GM19467 (cell line): ENCODE data around the gene ACOX3.

ENCODE experiments used
- ATAC-seq: cut with Tn5 transposase; IDR thresholded peaks from one replicate; pipeline ENCODE4 v1.9.1; 2021; ENCODE audit warnings: mild to moderate bottlenecking, moderate library complexity; ENCODE audit not compliant: unreplicated experiment

ACOX3 gene

GRCh38 chr4:8377103-8378075 is 63.1 kb downstream of the ACOX3 start:
- no peak for ATAC-seq

- no peak for ATAC-seq
Observed at GRCh38 chr4:8376361-8377102, 64.0 kb downstream of the ACOX3 start.

DNA sequence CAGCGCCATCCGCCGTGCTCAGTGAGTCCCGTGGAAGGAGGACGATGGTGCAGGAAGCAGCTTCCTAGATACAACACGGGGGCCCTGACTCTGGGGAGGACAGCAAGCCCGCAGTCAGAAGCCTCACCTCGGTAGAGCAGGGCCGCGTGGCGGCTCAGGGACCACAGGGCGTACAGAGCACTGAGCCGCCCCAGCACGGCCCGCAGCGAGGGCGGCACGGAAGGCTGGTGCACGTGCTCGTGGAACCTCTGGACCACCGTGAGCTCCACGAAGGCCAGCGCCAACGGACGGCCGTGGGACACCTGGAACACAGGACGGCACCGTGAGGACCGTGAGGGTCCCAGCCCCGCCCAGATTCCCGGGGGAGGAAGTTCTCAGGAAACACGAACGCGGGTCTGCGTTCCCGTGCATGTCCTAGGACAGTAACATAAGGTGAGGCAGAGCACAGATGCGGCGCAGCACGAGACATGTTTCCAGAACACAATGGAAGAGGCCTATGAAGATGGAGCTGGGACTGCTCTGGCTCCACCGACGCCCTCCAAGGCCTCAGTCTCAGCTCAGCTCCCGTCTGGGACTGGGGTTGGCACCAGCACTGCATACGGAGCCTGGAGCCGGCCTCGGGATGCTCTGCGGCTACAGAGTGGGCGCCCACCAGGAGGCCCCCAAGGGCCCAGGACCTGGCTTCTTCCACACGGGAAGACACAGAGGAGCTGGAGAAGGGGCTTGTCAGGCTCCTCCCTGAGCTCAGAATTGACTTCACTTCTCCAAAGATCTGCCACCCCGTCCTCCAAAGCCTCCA is 65.5 kb downstream of the ACOX3 start:
- no peak for ATAC-seq

DNA sequence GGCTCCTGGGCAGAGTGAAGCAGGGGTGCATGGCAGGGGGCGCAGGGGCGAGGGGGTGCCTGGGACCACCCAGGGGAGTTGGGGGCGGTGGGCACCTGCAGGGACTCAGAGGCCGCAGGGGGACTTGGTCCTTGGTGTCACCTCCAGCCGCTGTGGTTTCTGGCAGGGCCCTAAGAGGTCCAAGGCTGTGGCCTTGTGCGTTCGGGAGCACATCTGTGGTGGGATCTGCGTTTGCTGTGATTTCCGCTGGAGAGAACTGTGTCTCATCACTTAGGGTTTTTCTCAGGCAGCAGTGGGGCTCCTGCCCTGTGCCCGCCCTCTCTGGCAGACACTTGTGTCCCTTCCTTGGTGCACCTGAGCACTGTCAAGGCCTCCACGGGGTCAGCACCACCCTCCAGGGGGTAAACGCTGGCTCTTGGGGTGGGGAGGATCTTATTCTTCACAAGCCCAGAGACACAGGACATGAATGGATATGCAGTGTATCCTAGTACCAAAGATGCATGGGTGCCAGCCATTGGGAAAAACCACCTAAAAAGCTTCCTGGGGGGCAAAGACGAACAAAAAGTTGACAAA is 66.5 kb downstream of the ACOX3 start:
- ATAC-seq = no peak

- ATAC-seq = no peak
Observed at GRCh38 chr4:8373270-8373972, 67.1 kb downstream of the ACOX3 start.

- no peak for ATAC-seq
Observed at GRCh38 chr4:8372506-8372905, 68.0 kb downstream of the ACOX3 start.

DNA sequence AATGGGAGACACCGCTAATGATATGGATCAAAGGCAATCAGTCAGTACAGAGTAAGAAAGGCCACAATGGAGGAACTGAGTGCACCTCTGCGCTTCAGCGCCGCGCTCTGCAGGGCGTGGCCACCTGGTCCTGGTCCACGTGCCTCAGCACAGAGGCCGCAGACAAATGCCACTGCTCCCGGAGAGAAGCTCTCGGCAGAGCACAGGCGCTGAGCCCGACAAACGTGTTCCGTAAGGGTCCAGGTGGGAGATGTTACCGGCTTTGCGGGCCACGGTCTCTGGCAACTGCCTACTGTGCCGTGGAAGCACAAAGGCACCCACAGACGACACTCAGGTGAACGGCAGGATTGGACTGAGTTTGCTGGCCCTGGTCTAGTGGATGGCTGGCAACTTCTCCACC is 68.9 kb downstream of the ACOX3 start:
- no peak for ATAC-seq

DNA sequence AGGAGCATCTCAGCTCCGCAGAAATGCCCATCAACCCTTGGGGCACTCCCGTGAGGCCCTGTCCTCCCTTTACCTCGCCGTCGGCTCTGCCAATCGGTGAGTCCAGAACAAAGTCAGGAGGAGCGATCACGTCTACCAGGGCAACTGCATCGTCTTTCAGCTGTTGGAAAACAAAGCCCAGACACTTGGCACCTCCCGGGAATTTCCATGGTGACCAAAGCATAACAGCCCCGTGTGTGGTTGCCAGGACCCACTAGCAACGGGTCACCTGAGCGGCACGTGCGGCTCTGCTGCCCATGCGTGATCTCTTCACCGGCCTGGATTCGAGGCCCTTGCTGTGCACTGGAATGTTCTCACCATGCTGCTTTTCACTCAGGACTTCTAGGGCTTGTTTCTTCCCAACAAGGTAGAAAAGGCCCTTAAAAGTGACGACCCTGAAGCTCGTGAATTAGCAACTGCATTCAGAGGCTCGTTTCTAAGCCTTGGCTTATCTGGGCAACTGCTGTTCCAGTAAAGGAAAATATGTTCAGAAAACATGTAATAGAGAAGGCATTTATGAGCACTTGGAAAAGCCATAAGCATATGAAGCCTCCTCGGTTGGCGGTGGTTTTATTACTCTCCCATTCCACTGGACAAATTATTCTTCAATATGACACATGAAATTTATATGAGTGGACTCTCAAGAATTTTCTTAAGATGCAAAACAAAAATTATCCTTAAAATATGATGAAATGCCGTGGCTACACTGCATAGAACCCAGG is 69.5 kb downstream of the ACOX3 start:
- no peak for ATAC-seq

DNA sequence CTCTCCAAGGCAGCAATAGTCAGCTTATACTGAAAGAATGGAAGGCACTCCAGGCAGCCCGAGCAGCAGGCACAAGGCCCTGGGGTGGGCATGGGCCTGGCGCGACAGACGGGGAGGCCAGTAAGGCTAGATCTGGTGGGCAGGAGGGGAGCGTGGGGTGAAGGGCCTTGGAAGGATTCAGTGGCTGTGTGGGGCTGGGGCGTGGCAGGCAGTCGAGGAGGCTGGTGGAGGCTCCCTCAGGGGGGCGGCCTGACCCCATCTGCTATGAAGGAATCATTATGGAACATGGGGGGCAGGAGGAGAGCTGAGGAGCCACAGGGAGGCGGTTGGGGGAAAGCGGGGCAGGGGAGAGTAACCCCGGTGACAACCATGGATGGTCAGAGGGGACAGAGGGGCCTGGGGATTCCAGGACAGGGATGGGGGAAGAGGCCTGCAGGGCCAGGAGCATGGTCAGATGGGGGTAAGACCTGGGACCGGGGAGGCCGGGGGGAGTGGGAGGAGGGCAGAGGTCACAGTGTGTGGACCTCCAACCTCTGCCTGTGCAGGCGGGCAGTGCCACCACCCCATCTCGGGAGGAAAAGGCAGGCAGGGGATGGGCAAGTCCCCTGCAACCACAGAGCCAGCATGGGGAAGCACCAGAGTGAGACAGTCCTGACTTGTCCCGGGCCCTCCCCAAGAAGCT is 70.3 kb downstream of the ACOX3 start:
- no peak for ATAC-seq

DNA sequence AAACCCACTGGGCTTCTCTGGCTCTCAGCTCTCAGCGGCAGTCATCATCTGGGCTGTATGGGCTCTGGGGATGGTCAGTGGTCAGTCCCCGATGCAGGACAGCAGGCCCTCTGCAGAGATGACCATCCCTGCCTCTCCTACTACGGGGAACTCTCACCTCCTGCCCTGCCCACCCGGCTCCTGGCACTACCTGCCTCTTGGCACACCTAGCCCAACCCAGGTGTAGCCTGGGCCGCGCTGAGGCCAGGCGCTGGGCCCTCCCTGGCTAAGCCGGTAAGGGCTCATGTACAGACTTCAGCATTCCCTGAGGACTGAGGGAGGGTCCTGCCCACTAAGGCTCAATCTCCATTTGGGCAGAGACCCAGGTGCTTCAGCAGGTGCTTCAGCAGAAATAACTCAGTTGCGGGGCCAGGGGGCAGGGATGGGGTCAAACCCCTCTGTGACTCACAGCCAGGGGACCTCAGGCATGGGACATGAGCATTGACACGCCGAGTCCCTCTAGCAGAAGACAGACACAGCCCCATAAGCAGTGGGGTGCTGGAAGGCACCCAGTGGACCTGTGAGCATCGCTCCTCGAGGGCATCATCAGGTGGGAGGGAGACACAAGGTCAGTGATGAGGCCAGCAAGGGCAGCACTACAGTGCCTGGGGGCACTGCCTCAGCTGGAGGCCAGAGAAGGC is 71.0 kb downstream of the ACOX3 start:
- ATAC-seq = no peak

GRCh38 chr4:8368998-8369397 is 71.5 kb downstream of the ACOX3 start:
- no peak for ATAC-seq

GRCh38 chr4:8368061-8368481 is 72.5 kb downstream of the ACOX3 start:
- no peak for ATAC-seq

- ATAC-seq = no peak
Observed at GRCh38 chr4:8366601-8367000, 73.9 kb downstream of the ACOX3 start.

DNA sequence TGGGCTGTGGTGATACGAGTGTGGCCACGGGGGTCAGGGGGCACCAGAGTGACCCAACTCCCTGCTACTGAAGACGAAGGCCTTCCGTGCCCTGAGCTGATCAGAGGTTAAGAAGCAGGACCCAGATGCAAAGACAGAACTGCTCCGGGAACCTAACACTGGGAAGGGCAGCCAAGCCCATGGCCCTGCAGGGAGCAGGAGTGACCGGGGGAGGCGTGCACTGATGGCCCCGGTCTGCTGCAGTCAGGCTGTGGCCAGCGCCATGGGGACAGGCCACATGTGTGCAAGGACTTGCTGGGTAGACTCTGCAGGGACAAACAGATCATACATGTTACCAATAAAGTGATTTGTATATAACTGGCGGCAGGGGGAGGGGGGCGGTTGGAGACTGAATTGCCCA is 74.6 kb downstream of the ACOX3 start:
- ATAC-seq = no peak

DNA sequence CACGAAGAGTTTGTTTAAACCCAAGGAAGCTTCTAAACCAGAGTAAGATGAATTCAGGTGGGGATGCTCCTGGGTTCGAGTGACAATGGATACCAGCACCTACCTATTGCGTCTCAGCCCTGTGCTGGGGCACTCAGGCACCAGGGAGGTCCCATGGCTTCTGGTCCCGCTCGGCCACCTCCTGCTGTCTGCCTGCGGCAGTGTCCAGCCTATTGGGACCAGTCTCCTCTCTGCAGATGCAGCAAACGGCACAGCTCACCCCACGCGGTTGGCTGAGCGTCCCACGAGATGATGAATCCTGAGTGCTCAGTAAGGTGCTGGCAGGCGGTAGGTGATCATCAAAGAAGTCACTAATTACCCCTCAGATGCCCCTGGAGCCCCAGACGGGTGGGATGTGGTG is 75.2 kb downstream of the ACOX3 start:
- no peak for ATAC-seq

- no peak for ATAC-seq
Observed at GRCh38 chr4:8364848-8365350, 75.6 kb downstream of the ACOX3 start.

DNA sequence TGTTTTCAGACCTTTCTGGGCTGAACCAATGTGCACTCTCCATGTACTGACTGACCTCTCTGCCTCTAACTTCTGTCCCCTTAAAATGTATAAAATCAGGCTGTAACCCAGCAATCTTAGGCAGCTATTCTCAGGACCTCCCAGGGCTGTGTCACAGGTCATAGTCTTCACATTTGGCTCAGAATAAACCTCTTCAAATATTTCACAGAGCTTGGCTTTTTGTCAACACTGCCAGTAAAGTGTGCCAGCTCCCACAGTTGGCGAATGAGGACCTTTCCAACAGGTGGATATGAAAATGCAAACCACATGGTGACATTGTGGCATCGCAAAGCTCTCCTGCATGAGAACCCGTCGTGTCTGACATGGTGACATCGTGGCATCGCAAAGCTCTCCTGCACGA is 76.4 kb downstream of the ACOX3 start:
- no peak for ATAC-seq

- ATAC-seq = no peak
Observed at GRCh38 chr4:8362483-8362882, 78.0 kb downstream of the ACOX3 start.
